Fibroblast of lung (primary cell): ENCODE measurements around the gene HOXC5. TPM values are rescaled to one million over a fixed set of nuclear protein-coding genes. Genes with fewer than 3 reads are reported as not detected.

Source experiments
- DNase-seq, 2 donors: peaks; one replicate each; pipeline versions ENCODE4 v3.0.0 to v3.0.0-alpha.2; 2010; ENCODE audit warnings: low read depth in 2 of 2
- H2AFZ ChIP-seq: 2 replicates; pipeline ENCODE4 v1.5.1; 2012; ENCODE audit warnings: low read length, control low read depth, inconsistent platforms
- H3K27ac ChIP-seq: 2 replicates; pipeline ENCODE4 v1.5.1; 2011; ENCODE audit warnings: low read length, control low read depth; ENCODE audit not compliant: insufficient read depth
- H3K27me3 ChIP-seq: 2 replicates; pipeline ENCODE4 v1.5.1; 2011; ENCODE audit warnings: mild to moderate bottlenecking, low read length; ENCODE audit not compliant: control insufficient read depth, insufficient read depth
- H3K36me3 ChIP-seq: 2 replicates; pipeline ENCODE4 v1.5.1; 2011; ENCODE audit warnings: low read length; ENCODE audit not compliant: control insufficient read depth, insufficient read depth
- H3K4me1 ChIP-seq: 2 replicates; pipeline ENCODE4 v1.5.1; 2011; ENCODE audit warnings: low read length; ENCODE audit not compliant: control insufficient read depth, insufficient read depth; ENCODE audit errors: extremely low read depth
- H3K4me2 ChIP-seq: 2 replicates; pipeline ENCODE4 v1.5.1; 2011; ENCODE audit warnings: low read length, control low read depth; ENCODE audit not compliant: insufficient read depth; ENCODE audit errors: extremely low read depth
- H3K4me3 ChIP-seq, 4 experiments: fragments of 200-600 bp in 1 of 4; sonication (generic) in 1 of 4; replicated peaks in 1 of 4; 2 replicates each; pipeline ENCODE4 v1.5.1; 2011 to 2016; ENCODE audit warnings: low read length in 4 of 4, low read depth in 3 of 4, mild to moderate bottlenecking in 3 of 4, control low read depth in 2 of 4, inconsistent platforms in 1 of 4, mixed read lengths in 1 of 4; ENCODE audit not compliant: insufficient read depth in 1 of 4; ENCODE audit errors: control extremely low read depth in 1 of 4
- H3K79me2 ChIP-seq: 2 replicates; pipeline ENCODE4 v1.5.1; 2012; ENCODE audit warnings: mild to moderate bottlenecking, low read length, inconsistent platforms; ENCODE audit not compliant: control insufficient read depth, insufficient read depth
- H3K9ac ChIP-seq: 2 replicates; pipeline ENCODE4 v1.5.1; 2011; ENCODE audit warnings: mild to moderate bottlenecking, low read length, control low read depth; ENCODE audit not compliant: insufficient read depth
- H3K9me3 ChIP-seq: 2 replicates; pipeline ENCODE4 v1.5.1; 2012; ENCODE audit warnings: low read depth, low read length; ENCODE audit not compliant: control insufficient read depth, insufficient read depth
- H4K20me1 ChIP-seq: 2 replicates; pipeline ENCODE4 v1.5.1; 2011; ENCODE audit warnings: low read length; ENCODE audit not compliant: control insufficient read depth, insufficient read depth; ENCODE audit errors: extremely low read depth
- CTCF ChIP-seq, 2 donors: IDR thresholded peaks in 1 of 2; conservative IDR thresholded peaks in 1 of 2; 1 replicate in 1 of 2; 2 replicates in 1 of 2; pipeline ENCODE4 v1.5.1; 2011 to 2012; ENCODE audit warnings: low read length in 2 of 2, control low read depth in 1 of 2, inconsistent platforms in 1 of 2, low read depth in 1 of 2, mild to moderate bottlenecking in 1 of 2
- EZH2 ChIP-seq: IDR thresholded peaks from 2 replicates; pipeline ENCODE4 v1.5.1; 2012; ENCODE audit warnings: low read length, control low read depth, mild to moderate bottlenecking; ENCODE audit errors: missing control alignments
- polyA plus RNA-seq, 2 donors: library from polyadenylated mRNA; depleted of rRNA in 1 of 2; stranded (reverse) in 1 of 2; unstranded in 1 of 2; fragments of >200 nt; gene quantifications; 2 replicates each; pipeline ENCODE4 v1.2.1, GENCODE V29; 2011 to 2012; ENCODE audit warnings: missing spikeins in 1 of 2
- total RNA-seq: library from RNA; depleted of rRNA; stranded (reverse); fragments of >200 nt; gene quantifications from 2 replicates; pipeline ENCODE4 v1.2.1, GENCODE V29; 2014

HOXC5 gene
- total and polyA plus RNA-seq, 2 donors (not counting 1 experiment from before 2014, with no cell fraction given), result under 0.01 to 0.07 TPM

GRCh38 chr12:54042970-54043853, 10.4 kb downstream of the HOXC5 start:
- Histone ChIP-seq H3K4me2 (no peak overlapping the region), H2AFZ (no peak overlapping the region), H3K27me3 (peaks cover 42% of the 10 kb centered on the region)

GRCh38 chr12:54044425-54045103, 11.7 kb downstream of the HOXC5 start:
- no peaks in the 10 kb centered on the region for H3K79me2 ChIP-seq
- no peaks in the 10 kb centered on the region for H4K20me1 ChIP-seq
- no peak for DNase-seq
- H3K27ac ChIP-seq, result no peak overlapping the region
- no peak overlapping the region for H3K4me3 ChIP-seq
- no peak for TF ChIP-seq EZH2
- no peak for TF ChIP-seq CTCF (conservative IDR thresholded peaks at IDR 0.05 in 1 of 2, IDR thresholded peaks at IDR 0.05 in 1 of 2; ENCODE audit: low read depth in 1 of 2, low read length in 2 of 2)
- no peak overlapping the region for H3K4me2 ChIP-seq
- H3K4me1 ChIP-seq, result no peaks in the 10 kb centered on the region
- peaks cover 35% of the 10 kb centered on the region for H3K27me3 ChIP-seq
- H2AFZ ChIP-seq, result no peak overlapping the region
- no peak overlapping the region for H3K9ac ChIP-seq
- no peaks in the 10 kb centered on the region for H3K36me3 ChIP-seq
- no peaks in the 10 kb centered on the region for H3K9me3 ChIP-seq

More at GRCh38 chr12:54042970-54043853, 10.4 kb downstream of the HOXC5 start:
- Histone ChIP-seq H3K9me3 (no peaks in the 10 kb centered on the region), H3K79me2 (no peaks in the 10 kb centered on the region), H3K9ac (no peak overlapping the region), H4K20me1 (no peaks in the 10 kb centered on the region), H3K4me3 (no peak overlapping the region), H3K4me1 (no peaks in the 10 kb centered on the region), H3K27ac (no peak overlapping the region), H3K36me3 (no peaks in the 10 kb centered on the region)
- DNase-seq, result no peak
- no peak for TF ChIP-seq EZH2
- TF ChIP-seq CTCF (conservative IDR thresholded peaks at IDR 0.05 in 1 of 2, IDR thresholded peaks at IDR 0.05 in 1 of 2; ENCODE audit: low read depth in 1 of 2, low read length in 2 of 2), result no peak

- Histone ChIP-seq H3K9me3 (no peaks in the 10 kb centered on the region), H3K9ac (no peak overlapping the region), H3K79me2 (no peaks in the 10 kb centered on the region), H3K27me3 (peaks cover 32% of the 10 kb centered on the region), H3K4me2 (no peak overlapping the region), H3K36me3 (no peaks in the 10 kb centered on the region), H3K4me1 (no peaks in the 10 kb centered on the region), H4K20me1 (no peaks in the 10 kb centered on the region), H3K27ac (no peak overlapping the region), H3K4me3 (no peak overlapping the region), H2AFZ (no peak overlapping the region)
- TF ChIP-seq EZH2 (no peak), CTCF (conservative IDR thresholded peaks at IDR 0.05 in 1 of 2, IDR thresholded peaks at IDR 0.05 in 1 of 2; ENCODE audit: low read depth in 1 of 2, low read length in 2 of 2) (no peak)
- DNase-seq, result no peak
Measured at GRCh38 chr12:54045401-54045800, 12.6 kb downstream of the HOXC5 start.
